GM12865 (cell line): ENCODE results near the gene PAQR4.

Source experiments
- DNase-seq: peaks from one replicate; pipeline ENCODE4 v3.0.0; 2010; ENCODE audit warnings: low read depth
- H3K4me3 ChIP-seq: 2 replicates; pipeline ENCODE4 v1.5.1; 2011; ENCODE audit warnings: mild to moderate bottlenecking, low read depth, low read length, control low read depth
- TF ChIP-seq, protein P1 (sequence below): IDR thresholded peaks from 2 replicates; pipeline ENCODE4 v1.5.1; 2011; ENCODE audit warnings: low read length, control low read depth, low read depth, inconsistent platforms; ENCODE audit not compliant: insufficient read depth; ENCODE audit errors: missing control alignments

Gene PAQR4

DNA sequence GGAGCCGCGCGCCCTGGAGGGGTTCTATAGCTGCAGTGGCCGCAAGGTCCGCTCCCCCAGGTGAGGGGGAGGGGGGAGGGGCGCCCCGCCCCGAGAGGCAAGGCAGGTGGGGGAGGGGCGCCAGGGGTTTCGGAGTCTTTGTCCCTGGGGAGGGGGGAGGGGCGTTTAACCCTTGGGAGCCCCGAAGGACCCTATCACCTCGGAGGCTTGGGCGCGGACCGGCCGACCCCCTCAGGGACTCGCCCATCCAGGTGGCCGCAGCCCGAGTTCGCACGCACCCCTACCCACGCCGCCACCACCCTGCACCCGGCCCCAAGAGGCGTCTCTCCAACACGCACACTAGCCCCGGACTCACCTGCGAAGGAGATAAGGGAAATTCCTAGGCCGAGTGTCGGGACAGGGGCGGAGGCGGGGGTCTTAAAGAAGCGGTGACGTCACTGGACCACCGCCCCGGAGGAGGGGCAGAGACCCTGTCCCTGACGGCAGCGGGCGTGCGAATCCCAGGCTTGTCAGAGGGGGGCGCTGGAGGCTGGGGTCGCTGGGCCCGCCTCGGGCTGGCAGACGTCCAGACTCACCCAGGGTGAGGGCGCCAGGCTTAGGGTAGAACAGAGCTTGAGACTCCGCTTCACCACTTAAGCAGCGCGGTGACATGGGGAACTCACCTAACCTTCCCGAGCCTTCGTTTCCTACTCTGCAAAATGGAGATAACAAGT is 48.8 kb downstream of the PAQR4 start, which contains the start of gene CLDN6:
CLDN6 (minus strand) TSS at position 390 of the 713 bp plus-strand sequence. CDS start 2,162 bp downstream, outside the sequence.
- TF ChIP-seq, protein P1, sequence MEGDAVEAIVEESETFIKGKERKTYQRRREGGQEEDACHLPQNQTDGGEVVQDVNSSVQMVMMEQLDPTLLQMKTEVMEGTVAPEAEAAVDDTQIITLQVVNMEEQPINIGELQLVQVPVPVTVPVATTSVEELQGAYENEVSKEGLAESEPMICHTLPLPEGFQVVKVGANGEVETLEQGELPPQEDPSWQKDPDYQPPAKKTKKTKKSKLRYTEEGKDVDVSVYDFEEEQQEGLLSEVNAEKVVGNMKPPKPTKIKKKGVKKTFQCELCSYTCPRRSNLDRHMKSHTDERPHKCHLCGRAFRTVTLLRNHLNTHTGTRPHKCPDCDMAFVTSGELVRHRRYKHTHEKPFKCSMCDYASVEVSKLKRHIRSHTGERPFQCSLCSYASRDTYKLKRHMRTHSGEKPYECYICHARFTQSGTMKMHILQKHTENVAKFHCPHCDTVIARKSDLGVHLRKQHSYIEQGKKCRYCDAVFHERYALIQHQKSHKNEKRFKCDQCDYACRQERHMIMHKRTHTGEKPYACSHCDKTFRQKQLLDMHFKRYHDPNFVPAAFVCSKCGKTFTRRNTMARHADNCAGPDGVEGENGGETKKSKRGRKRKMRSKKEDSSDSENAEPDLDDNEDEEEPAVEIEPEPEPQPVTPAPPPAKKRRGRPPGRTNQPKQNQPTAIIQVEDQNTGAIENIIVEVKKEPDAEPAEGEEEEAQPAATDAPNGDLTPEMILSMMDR = peak; percentile 15
- no peak for DNase-seq
- no peak within 1 kb of the TSS for H3K4me3 ChIP-seq

- peak overlapping the region; percentile 41 for H3K4me3 ChIP-seq
- no peak for DNase-seq
- TF ChIP-seq, protein P1 = no peak
These were observed 50.6 kb downstream of the PAQR4 start for GRCh38 chr16:3019594-3020246.

GRCh38 chr16:3020247-3020603 is 51.1 kb downstream of the PAQR4 start, which contains the start of gene TNFRSF12A:
Gene TNFRSF12A (plus strand): TSS chr16:3020368. CDS start chr16:3020398, 30 bp downstream.
- DNase-seq = peak; percentile 81
- peak within 1 kb of the TSS; percentile 60 for H3K4me3 ChIP-seq
- TF ChIP-seq, protein P1 = no peak

- DNase-seq = peak; percentile 35
- TF ChIP-seq, protein P1 = no peak
- peak overlapping the region; percentile 60 for H3K4me3 ChIP-seq
These were observed 51.7 kb downstream of the PAQR4 start for GRCh38 chr16:3020604-3021448.

DNA sequence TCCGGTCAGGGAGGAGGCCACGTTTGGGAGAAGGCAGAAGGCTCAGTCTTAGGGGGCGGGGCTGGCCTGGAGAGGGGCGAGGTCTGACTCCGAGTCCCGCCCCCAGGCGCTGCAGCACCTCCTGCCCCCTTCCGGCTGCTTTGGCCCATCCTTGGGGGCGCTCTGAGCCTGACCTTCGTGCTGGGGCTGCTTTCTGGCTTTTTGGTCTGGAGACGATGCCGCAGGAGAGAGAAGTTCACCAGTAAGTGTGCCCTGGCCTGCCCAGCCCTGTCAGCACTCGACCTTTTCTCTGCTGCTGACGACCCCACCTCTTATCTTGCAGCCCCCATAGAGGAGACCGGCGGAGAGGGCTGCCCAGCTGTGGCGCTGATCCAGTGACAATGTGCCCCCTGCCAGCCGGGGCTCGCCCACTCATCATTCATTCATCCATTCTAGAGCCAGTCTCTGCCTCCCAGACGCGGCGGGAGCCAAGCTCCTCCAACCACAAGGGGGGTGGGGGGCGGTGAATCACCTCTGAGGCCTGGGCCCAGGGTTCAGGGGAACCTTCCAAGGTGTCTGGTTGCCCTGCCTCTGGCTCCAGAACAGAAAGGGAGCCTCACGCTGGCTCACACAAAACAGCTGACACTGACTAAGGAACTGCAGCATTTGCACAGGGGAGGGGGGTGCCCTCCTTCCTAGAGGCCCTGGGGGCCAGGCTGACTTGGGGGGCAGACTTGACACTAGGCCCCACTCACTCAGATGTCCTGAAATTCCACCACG is 52.5 kb downstream of the PAQR4 start:
- TF ChIP-seq, protein P1 = peak; percentile 39
- peak overlapping the region; percentile 60 for H3K4me3 ChIP-seq

DNA sequence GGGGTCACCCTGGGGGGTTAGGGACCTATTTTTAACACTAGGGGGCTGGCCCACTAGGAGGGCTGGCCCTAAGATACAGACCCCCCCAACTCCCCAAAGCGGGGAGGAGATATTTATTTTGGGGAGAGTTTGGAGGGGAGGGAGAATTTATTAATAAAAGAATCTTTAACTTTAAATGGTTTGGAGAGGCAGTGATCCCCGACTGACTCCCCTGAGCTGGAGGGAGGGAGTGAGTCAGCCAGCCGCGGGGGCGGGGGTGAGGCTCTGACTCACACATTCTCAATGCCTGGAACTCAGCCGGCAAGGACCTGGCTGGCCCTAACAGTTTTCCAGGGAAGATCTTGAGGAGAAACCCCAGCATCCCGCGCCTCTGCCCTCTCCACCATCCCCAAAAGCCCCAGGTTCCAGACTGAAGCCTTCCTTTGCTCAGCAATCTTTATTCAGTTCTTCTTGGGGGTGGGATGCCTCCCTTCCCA is 53.1 kb downstream of the PAQR4 start:
- DNase-seq = no peak
- H3K4me3 ChIP-seq = no peak overlapping the region
- TF ChIP-seq, protein P1 = no peak

More for the DNA sequence above, 52.5 kb downstream of the PAQR4 start:
- DNase-seq = peak; percentile 72
